ENCODE data around the gene ZSWIM1. TPM values are rescaled to one million over a fixed set of nuclear protein-coding genes. Genes with fewer than 3 reads are reported as not detected.
A peak's percentile ranks its signal among the peaks of the same experiment; 100 is the strongest.

Gene ZSWIM1
- total and polyA plus RNA-seq, 2 of the 13 experiments (the other 11 are each of a cell fraction or from before 2014, with no cell fraction given) = 9.5 to 11.7 TPM

DNA sequence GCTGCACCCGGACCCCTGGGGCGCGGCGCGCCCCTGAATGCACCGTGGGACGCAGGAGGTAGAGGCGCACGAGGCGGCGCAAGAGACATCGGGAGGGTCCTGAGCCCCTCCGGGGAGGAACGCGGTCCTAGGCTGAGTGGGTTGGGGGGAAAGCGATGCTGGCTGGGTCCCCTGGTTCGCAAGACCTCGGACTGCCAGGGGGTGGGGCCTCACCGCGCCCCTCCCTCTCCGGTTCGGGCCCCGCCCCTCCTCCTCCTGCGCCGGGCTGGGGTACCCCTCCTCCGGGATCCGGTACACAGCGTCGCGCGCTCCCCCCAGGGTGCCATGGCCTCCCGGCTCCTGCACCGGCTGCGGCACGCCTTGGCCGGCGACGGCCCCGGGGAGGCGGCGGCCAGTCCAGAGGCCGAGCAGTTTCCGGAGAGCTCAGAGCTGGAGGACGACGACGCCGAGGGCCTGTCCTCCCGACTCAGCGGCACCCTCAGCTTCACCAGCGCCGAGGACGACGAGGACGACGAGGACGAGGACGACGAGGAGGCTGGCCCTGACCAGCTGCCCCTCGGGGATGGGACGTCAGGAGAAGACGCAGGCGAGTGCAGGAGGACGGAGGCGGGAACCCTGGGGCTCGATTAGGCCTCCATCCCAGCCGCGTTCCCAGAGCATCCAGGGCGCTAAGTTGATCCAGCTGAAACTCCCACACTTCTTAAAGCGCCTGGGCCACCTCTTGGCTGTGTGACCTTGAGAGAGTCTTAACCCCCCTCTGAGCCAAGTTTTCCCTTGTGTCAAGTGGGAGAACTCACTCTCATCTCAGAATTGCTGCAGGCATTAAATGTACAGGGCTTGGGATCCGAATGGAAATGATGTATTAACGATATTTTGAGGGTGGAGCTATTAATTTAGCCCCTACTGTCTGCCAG lies 46.9 kb upstream of the ZSWIM1 start (continued):
- TF ChIP-seq, protein P1, sequence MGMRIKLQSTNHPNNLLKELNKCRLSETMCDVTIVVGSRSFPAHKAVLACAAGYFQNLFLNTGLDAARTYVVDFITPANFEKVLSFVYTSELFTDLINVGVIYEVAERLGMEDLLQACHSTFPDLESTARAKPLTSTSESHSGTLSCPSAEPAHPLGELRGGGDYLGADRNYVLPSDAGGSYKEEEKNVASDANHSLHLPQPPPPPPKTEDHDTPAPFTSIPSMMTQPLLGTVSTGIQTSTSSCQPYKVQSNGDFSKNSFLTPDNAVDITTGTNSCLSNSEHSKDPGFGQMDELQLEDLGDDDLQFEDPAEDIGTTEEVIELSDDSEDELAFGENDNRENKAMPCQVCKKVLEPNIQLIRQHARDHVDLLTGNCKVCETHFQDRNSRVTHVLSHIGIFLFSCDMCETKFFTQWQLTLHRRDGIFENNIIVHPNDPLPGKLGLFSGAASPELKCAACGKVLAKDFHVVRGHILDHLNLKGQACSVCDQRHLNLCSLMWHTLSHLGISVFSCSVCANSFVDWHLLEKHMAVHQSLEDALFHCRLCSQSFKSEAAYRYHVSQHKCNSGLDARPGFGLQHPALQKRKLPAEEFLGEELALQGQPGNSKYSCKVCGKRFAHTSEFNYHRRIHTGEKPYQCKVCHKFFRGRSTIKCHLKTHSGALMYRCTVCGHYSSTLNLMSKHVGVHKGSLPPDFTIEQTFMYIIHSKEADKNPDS (CRISPR knock-in tag; IDR thresholded peaks at IDR 0.05) = no peak
- TF ChIP-seq ARID2 (CRISPR knock-in tag; IDR thresholded peaks at IDR 0.05; ENCODE audit: borderline replicate concordance) = peak; percentile 58; the same call in 1 of the 2 replicates
- TF ChIP-seq, protein P2, sequence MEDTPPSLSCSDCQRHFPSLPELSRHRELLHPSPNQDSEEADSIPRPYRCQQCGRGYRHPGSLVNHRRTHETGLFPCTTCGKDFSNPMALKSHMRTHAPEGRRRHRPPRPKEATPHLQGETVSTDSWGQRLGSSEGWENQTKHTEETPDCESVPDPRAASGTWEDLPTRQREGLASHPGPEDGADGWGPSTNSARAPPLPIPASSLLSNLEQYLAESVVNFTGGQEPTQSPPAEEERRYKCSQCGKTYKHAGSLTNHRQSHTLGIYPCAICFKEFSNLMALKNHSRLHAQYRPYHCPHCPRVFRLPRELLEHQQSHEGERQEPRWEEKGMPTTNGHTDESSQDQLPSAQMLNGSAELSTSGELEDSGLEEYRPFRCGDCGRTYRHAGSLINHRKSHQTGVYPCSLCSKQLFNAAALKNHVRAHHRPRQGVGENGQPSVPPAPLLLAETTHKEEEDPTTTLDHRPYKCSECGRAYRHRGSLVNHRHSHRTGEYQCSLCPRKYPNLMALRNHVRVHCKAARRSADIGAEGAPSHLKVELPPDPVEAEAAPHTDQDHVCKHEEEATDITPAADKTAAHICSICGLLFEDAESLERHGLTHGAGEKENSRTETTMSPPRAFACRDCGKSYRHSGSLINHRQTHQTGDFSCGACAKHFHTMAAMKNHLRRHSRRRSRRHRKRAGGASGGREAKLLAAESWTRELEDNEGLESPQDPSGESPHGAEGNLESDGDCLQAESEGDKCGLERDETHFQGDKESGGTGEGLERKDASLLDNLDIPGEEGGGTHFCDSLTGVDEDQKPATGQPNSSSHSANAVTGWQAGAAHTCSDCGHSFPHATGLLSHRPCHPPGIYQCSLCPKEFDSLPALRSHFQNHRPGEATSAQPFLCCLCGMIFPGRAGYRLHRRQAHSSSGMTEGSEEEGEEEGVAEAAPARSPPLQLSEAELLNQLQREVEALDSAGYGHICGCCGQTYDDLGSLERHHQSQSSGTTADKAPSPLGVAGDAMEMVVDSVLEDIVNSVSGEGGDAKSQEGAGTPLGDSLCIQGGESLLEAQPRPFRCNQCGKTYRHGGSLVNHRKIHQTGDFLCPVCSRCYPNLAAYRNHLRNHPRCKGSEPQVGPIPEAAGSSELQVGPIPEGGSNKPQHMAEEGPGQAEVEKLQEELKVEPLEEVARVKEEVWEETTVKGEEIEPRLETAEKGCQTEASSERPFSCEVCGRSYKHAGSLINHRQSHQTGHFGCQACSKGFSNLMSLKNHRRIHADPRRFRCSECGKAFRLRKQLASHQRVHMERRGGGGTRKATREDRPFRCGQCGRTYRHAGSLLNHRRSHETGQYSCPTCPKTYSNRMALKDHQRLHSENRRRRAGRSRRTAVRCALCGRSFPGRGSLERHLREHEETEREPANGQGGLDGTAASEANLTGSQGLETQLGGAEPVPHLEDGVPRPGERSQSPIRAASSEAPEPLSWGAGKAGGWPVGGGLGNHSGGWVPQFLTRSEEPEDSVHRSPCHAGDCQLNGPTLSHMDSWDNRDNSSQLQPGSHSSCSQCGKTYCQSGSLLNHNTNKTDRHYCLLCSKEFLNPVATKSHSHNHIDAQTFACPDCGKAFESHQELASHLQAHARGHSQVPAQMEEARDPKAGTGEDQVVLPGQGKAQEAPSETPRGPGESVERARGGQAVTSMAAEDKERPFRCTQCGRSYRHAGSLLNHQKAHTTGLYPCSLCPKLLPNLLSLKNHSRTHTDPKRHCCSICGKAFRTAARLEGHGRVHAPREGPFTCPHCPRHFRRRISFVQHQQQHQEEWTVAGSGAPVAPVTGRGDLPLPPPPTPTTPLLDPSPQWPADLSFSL (CRISPR knock-in tag; IDR thresholded peaks at IDR 0.05) = no peak
- TF ChIP-seq THAP11 (CRISPR knock-in tag; IDR thresholded peaks at IDR 0.05) = no peak; the same call in 1 of the 2 replicates
- TF ChIP-seq HNRNPK (IDR thresholded peaks at IDR 0.05; ENCODE audit: low read depth, low read length, poor library complexity, severe bottlenecking) = peak; percentile 29
- TF ChIP-seq, protein P3, sequence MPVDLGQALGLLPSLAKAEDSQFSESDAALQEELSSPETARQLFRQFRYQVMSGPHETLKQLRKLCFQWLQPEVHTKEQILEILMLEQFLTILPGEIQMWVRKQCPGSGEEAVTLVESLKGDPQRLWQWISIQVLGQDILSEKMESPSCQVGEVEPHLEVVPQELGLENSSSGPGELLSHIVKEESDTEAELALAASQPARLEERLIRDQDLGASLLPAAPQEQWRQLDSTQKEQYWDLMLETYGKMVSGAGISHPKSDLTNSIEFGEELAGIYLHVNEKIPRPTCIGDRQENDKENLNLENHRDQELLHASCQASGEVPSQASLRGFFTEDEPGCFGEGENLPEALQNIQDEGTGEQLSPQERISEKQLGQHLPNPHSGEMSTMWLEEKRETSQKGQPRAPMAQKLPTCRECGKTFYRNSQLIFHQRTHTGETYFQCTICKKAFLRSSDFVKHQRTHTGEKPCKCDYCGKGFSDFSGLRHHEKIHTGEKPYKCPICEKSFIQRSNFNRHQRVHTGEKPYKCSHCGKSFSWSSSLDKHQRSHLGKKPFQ (CRISPR knock-in tag; IDR thresholded peaks at IDR 0.05; ENCODE audit: insufficient replicate concordance) = peak; percentile 43
- no peak for TF ChIP-seq ZNF841 (CRISPR knock-in tag; IDR thresholded peaks at IDR 0.05; ENCODE audit: borderline replicate concordance)
- TF ChIP-seq ZNF792 (CRISPR knock-in tag; IDR thresholded peaks at IDR 0.05) = no peak; the same call in 1 of the 2 replicates
- TF ChIP-seq, protein P4, sequence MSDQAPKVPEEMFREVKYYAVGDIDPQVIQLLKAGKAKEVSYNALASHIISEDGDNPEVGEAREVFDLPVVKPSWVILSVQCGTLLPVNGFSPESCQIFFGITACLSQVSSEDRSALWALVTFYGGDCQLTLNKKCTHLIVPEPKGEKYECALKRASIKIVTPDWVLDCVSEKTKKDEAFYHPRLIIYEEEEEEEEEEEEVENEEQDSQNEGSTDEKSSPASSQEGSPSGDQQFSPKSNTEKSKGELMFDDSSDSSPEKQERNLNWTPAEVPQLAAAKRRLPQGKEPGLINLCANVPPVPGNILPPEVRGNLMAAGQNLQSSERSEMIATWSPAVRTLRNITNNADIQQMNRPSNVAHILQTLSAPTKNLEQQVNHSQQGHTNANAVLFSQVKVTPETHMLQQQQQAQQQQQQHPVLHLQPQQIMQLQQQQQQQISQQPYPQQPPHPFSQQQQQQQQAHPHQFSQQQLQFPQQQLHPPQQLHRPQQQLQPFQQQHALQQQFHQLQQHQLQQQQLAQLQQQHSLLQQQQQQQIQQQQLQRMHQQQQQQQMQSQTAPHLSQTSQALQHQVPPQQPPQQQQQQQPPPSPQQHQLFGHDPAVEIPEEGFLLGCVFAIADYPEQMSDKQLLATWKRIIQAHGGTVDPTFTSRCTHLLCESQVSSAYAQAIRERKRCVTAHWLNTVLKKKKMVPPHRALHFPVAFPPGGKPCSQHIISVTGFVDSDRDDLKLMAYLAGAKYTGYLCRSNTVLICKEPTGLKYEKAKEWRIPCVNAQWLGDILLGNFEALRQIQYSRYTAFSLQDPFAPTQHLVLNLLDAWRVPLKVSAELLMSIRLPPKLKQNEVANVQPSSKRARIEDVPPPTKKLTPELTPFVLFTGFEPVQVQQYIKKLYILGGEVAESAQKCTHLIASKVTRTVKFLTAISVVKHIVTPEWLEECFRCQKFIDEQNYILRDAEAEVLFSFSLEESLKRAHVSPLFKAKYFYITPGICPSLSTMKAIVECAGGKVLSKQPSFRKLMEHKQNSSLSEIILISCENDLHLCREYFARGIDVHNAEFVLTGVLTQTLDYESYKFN (CRISPR knock-in tag; conservative IDR thresholded peaks at IDR 0.05) = no peak
- TF ChIP-seq RORA (CRISPR knock-in tag; IDR thresholded peaks at IDR 0.05) = no peak
- TF ChIP-seq, protein P5, sequence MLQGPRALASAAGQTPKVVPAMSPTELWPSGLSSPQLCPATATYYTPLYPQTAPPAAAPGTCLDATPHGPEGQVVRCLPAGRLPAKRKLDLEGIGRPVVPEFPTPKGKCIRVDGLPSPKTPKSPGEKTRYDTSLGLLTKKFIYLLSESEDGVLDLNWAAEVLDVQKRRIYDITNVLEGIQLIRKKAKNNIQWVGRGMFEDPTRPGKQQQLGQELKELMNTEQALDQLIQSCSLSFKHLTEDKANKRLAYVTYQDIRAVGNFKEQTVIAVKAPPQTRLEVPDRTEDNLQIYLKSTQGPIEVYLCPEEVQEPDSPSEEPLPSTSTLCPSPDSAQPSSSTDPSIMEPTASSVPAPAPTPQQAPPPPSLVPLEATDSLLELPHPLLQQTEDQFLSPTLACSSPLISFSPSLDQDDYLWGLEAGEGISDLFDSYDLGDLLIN (CRISPR knock-in tag; IDR thresholded peaks at IDR 0.05; ENCODE audit: borderline replicate concordance) = no peak
